Measurements from ENCODE around the gene NRDC. TPM values are rescaled to one million over a fixed set of nuclear protein-coding genes. Genes with fewer than 3 reads are reported as not detected.

Gene NRDC
- polyA plus RNA-seq, 1 experiment = 69.2 TPM

DNA sequence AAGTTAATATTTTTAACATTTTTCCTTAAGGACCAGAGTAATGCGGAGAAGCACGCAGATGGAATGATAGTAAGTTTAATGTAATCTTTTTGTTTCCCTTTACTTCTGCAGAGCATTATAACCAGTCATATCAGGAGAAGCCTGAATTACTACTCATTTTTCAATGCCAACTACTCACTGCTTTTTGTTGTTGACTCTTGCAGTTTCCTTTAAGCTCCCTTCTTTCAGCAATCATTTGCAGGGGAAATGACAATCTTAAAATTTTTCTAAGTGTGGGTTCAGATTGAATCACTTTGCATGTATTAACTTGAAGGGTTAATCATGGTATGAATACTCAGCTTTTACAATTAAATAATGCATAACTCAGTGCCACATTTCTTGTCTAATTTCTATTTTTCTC lies 122.2 kb downstream of the NRDC start:
- no peak overlapping the region for H3K4me3 ChIP-seq (ENCODE audit: low read depth, low read length)
- ChIA-PET POLR2A (interaction anchor here (0.6 to 0.7 kb wide), 2 partner anchors 113 to 791 kb away, joined by 5 to 9 read pairs; no protein-coding TSS in a partner anchor), CTCF (interaction anchor here (0.6 to 2.5 kb wide), 3 partner anchors 10 to 110 kb away, joined by 3 to 6 read pairs (median 3); no protein-coding TSS in a partner anchor)
- peaks cover 3% of the 10 kb centered on the region; the same call in 1 of the 2 replicates for H3K36me3 ChIP-seq (ENCODE audit: control insufficient read depth, insufficient read depth, low read length)
- no peak for DNase-seq (ENCODE audit: low read depth)
- H3K27me3 ChIP-seq (ENCODE audit: control insufficient read depth, insufficient read depth, low read length) = no peaks in the 10 kb centered on the region
- no peak for TF ChIP-seq CTCF (IDR thresholded peaks at IDR 0.05; ENCODE audit: insufficient read depth, low read depth, low read length)

- Histone ChIP-seq H3K4me3 (ENCODE audit: low read depth, low read length) (no peak overlapping the region), H3K27me3 (ENCODE audit: control insufficient read depth, insufficient read depth, low read length) (no peaks in the 10 kb centered on the region), H3K36me3 (ENCODE audit: control insufficient read depth, insufficient read depth, low read length) (peaks cover 3% of the 10 kb centered on the region; the same call in 1 of the 2 replicates)
- ChIA-PET POLR2A (no interaction called here), CTCF (interaction anchor here (2.5 kb wide), 1 partner anchor 13 kb away, joined by 6 read pairs; no protein-coding TSS in a partner anchor)
- no peak for DNase-seq (ENCODE audit: low read depth)
- TF ChIP-seq CTCF (IDR thresholded peaks at IDR 0.05; ENCODE audit: insufficient read depth, low read depth, low read length) = no peak
These were observed 123.1 kb downstream of the NRDC start for GRCh38 chr1:51755437-51755836.

- CTCF ChIA-PET = no interaction called here
- POLR2A ChIA-PET = no interaction called here
- TF ChIP-seq CTCF (IDR thresholded peaks at IDR 0.05; ENCODE audit: insufficient read depth, low read depth, low read length) = no peak
- H3K27me3 ChIP-seq (ENCODE audit: control insufficient read depth, insufficient read depth, low read length) = no peaks in the 10 kb centered on the region
- DNase-seq (ENCODE audit: low read depth) = no peak
- H3K36me3 ChIP-seq (ENCODE audit: control insufficient read depth, insufficient read depth, low read length) = peaks cover 3% of the 10 kb centered on the region; the same call in 1 of the 2 replicates
- H3K4me3 ChIP-seq (ENCODE audit: low read depth, low read length) = no peak overlapping the region
These were observed 123.9 kb downstream of the NRDC start for GRCh38 chr1:51754666-51755065.

DNA sequence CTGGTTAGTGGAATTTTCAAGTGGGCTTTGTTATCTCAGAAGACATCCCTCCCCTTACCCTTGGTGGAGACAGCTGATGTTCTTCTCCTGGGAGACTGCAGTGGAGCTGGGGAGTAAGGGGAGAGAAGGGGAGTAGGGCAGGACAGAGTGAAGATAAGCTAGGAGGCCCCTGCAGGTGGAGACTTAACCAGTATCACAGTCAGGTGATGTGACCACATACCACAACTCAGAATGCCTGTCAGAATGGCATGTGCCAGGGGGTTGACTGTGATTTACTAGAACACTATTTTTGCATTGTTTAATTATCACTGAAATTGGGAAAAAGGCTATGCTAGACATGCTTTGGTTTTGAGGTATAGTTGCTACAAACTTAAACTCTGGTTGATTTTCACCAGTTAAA lies 124.6 kb downstream of the NRDC start:
- DNase-seq (ENCODE audit: low read depth) = no peak
- Histone ChIP-seq H3K36me3 (ENCODE audit: control insufficient read depth, insufficient read depth, low read length) (peaks cover 3% of the 10 kb centered on the region; the same call in 1 of the 2 replicates), H3K4me3 (ENCODE audit: low read depth, low read length) (no peak overlapping the region), H3K27me3 (ENCODE audit: control insufficient read depth, insufficient read depth, low read length) (no peaks in the 10 kb centered on the region)
- CTCF ChIA-PET = interaction anchor here (0.5 kb wide), 1 partner anchor 157 kb away, joined by 3 read pairs; no protein-coding TSS in a partner anchor
- POLR2A ChIA-PET = no interaction called here
- no peak for TF ChIP-seq CTCF (IDR thresholded peaks at IDR 0.05; ENCODE audit: insufficient read depth, low read depth, low read length)

DNA sequence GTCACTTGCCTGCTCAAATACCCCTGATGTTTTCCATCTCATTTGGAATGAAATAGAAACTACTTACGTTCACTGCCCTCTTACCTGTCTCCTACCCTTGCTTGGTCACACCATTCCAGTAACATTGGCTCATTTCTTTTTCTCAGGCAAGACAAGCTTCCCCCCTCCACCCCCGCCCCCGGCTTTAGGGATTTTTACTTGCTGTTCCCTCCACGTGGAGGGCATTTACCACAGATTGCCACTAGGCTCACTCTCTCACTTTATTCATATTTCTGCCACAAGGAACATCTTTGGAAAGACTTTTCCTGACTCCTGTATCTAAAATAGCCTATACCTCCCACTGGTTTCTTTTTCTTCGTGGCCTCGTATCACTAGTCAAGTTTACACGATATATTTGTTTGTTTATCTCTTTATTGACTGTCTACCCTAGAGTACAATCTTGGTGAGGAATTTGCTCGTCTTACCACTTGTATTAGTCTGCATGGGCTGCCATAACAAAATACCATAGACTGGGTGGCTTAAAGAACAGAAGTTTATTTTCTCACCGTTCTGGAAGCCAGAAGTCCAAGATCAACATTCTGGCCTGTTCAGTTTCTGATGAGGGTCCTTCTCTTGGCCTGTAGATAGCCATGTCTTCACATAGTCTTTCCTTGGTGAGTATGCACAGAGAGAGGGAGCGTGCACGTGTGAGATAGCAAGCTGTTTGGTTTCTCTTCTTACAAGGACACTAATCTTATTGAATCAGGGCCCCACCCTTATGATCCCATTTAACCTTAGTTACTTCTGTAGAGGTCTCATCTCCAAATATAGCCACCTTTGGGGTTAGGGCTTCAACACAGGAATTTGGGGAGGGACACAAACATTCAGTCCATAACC lies 126.2 kb downstream of the NRDC start:
- no peak for TF ChIP-seq CTCF (IDR thresholded peaks at IDR 0.05; ENCODE audit: insufficient read depth, low read depth, low read length)
- Histone ChIP-seq H3K27me3 (ENCODE audit: control insufficient read depth, insufficient read depth, low read length) (no peaks in the 10 kb centered on the region), H3K36me3 (ENCODE audit: control insufficient read depth, insufficient read depth, low read length) (peaks cover 3% of the 10 kb centered on the region; the same call in 1 of the 2 replicates), H3K4me3 (ENCODE audit: low read depth, low read length) (no peak overlapping the region)
- CTCF ChIA-PET = interaction anchor here (1.6 to 1.8 kb wide), 2 partner anchors 9 to 17 kb away, joined by 4 to 5 read pairs; no protein-coding TSS in a partner anchor
- POLR2A ChIA-PET = no interaction called here
- no peak for DNase-seq (ENCODE audit: low read depth)
